Measurements from ENCODE around the gene RFTN1.

DNA sequence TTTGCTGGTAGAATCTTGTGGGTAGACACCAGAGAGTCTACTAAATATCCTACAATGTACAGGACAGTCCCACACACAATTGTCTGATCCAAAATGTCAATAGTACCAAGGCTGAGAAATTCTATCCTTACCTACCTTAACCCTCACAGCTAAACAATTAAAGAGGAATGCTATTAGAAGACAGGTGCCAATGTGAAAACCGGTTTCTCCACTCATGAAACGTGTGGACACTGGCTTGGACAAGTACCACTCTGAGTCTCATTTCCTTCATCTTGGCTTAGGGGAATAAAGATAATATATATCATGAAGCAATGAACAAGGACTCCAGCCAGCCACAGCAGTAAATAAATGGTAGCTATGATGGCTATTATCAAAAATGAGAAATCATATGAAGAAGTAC lies 90.2 kb downstream of the RFTN1 start:
- TF ChIP-seq, protein P1, sequence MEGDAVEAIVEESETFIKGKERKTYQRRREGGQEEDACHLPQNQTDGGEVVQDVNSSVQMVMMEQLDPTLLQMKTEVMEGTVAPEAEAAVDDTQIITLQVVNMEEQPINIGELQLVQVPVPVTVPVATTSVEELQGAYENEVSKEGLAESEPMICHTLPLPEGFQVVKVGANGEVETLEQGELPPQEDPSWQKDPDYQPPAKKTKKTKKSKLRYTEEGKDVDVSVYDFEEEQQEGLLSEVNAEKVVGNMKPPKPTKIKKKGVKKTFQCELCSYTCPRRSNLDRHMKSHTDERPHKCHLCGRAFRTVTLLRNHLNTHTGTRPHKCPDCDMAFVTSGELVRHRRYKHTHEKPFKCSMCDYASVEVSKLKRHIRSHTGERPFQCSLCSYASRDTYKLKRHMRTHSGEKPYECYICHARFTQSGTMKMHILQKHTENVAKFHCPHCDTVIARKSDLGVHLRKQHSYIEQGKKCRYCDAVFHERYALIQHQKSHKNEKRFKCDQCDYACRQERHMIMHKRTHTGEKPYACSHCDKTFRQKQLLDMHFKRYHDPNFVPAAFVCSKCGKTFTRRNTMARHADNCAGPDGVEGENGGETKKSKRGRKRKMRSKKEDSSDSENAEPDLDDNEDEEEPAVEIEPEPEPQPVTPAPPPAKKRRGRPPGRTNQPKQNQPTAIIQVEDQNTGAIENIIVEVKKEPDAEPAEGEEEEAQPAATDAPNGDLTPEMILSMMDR (IDR thresholded peaks at IDR 0.05), result no peak
- no peak for TF ChIP-seq POLR2A (IDR thresholded peaks at IDR 0.05)
